Fibroblast of pulmonary artery (primary cell): ENCODE data around the gene ELFN1.
A peak's percentile ranks its signal among the peaks of the same experiment; 100 is the strongest.

Experiments
- DNase-seq: peaks from one replicate; pipeline ENCODE4 v3.0.0-alpha.2; 2010; ENCODE audit warnings: low read depth
- H3K4me3 ChIP-seq: replicated peaks from 2 replicates; pipeline ENCODE4 v1.5.1; 2011; ENCODE audit warnings: low read depth, mild to moderate bottlenecking, control low read depth, low read length, moderate library complexity
- TF ChIP-seq, protein P1 (sequence below): IDR thresholded peaks from 2 replicates; pipeline ENCODE4 v1.5.1; 2011; ENCODE audit warnings: mild to moderate bottlenecking, control low read depth, low read length, inconsistent platforms; ENCODE audit errors: missing control alignments

ELFN1 gene

DNA sequence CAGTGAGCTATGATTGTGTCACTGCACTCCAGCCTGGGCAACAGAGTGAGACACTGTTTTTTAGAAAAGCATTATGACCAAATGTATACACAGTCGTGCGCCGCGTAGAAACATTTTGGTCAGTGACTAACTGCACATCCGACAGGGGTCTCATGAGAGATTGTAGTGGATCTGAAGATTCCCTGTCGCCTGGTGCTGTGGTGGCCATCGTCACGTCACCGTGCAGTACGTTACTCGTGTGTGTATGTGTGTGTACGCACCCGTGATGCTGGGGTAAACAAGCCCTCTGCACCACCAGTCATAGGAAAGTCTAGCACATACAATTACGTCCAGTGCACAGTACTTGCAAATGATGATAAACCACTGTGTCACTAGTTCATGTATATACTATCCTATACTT lies 109.4 kb downstream of the ELFN1 start:
- DNase-seq = no peak
- no peak overlapping the region for H3K4me3 ChIP-seq
- TF ChIP-seq, protein P1, sequence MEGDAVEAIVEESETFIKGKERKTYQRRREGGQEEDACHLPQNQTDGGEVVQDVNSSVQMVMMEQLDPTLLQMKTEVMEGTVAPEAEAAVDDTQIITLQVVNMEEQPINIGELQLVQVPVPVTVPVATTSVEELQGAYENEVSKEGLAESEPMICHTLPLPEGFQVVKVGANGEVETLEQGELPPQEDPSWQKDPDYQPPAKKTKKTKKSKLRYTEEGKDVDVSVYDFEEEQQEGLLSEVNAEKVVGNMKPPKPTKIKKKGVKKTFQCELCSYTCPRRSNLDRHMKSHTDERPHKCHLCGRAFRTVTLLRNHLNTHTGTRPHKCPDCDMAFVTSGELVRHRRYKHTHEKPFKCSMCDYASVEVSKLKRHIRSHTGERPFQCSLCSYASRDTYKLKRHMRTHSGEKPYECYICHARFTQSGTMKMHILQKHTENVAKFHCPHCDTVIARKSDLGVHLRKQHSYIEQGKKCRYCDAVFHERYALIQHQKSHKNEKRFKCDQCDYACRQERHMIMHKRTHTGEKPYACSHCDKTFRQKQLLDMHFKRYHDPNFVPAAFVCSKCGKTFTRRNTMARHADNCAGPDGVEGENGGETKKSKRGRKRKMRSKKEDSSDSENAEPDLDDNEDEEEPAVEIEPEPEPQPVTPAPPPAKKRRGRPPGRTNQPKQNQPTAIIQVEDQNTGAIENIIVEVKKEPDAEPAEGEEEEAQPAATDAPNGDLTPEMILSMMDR = no peak

DNA sequence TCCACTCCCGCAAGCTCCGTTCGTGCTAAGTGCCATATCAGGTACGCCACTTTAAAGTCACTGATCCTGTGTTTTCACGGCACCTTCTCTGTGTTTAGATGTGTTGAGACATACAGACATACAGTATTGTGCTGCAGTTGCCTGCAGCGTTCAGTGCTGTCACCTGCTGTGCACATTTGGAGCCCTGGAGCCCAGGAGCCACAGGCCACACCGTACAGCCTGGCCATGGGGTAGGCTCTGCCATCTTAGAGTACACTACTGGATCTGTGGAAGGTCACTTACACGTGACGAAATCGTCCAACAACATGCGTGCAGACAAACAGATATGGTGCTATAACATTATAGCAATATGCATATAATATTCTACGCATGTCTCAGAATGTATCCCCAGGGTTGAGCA lies 111.3 kb downstream of the ELFN1 start:
- no peak for DNase-seq
- TF ChIP-seq, protein P1 = no peak

DNA sequence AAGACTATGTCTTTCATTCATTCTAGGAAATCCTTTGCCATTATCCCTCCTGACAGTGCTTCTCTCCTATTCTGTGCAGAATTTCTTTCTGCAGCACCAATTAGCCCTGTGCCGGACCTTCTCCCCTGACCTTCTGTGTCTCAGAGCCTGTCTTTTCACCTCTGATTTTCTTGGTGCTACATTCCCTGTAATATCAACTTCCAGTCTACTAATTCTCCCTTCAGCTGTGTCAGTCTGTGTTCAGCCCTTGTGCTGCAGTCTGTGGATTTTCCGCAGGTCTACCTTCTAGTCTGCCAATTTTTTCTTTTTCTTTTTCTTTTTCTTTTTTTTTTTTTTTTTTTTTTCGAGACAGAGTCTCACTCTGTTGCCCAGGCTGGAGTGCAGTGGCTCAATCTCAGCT lies 115.8 kb downstream of the ELFN1 start:
- no peak for DNase-seq
- no peak overlapping the region for H3K4me3 ChIP-seq
- TF ChIP-seq, protein P1 = no peak

More for the DNA sequence above, 111.3 kb downstream of the ELFN1 start:
- H3K4me3 ChIP-seq = no peak overlapping the region

DNA sequence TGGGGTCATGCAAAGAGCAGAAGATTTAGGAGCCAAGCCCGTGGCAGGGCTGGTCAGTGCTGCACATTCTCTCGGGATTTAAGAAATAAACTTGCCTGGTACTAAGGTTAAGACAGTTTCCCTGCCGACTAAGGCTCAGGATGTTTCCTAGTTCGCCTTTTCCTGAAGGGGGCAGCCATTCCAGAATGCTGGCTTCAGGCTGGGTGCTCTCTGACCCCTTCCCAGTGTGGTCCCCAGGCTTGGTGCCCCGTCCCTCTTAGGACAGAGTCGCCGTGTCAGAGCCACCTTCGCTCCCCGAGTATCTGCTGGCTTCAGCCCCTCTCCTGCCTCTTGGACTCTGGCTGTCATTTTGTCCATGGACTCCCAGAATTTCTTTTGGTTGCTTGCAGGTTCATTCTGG lies 117.2 kb downstream of the ELFN1 start:
- no peak overlapping the region for H3K4me3 ChIP-seq
- DNase-seq = no peak
- TF ChIP-seq, protein P1 = no peak

- no peak for DNase-seq
- TF ChIP-seq, protein P1 = no peak
- no peak overlapping the region for H3K4me3 ChIP-seq
These were observed 117.7 kb downstream of the ELFN1 start for GRCh38 chr7:1787681-1788235.

DNA sequence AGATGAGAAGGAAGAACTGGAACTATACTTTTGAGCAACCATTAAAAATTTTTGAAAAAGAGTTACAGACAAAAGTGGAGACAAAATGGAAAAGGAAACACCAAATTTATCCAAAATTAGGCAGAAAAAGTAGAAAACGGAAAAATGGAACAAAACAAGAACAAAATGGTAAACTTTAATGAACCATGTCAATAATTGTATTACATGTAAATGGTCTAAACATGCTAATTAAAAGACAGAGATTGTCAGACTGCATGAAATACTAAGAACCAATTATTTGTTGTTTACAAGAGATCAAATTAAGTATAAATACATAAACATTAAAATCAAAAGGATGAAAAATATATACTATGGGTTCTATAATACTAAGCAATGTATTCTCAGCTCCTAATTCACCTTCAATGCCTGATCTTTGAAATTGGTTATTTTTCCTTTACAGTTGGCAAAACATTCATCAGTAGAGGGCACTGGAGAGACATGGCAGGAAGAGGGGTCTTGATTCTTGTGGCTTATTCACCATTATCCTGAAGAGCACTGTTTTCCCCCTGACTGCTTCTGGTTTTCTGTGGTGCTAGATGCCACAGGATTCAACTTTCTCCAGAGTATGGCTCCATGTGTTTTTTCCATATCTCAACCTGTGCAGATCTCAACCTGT lies 124.9 kb downstream of the ELFN1 start:
- peak; percentile 10 for DNase-seq
- H3K4me3 ChIP-seq = no peak overlapping the region
- TF ChIP-seq, protein P1 = peak; percentile 21
